ENCODE data around the gene HOXC4.

HOXC4 gene

DNA sequence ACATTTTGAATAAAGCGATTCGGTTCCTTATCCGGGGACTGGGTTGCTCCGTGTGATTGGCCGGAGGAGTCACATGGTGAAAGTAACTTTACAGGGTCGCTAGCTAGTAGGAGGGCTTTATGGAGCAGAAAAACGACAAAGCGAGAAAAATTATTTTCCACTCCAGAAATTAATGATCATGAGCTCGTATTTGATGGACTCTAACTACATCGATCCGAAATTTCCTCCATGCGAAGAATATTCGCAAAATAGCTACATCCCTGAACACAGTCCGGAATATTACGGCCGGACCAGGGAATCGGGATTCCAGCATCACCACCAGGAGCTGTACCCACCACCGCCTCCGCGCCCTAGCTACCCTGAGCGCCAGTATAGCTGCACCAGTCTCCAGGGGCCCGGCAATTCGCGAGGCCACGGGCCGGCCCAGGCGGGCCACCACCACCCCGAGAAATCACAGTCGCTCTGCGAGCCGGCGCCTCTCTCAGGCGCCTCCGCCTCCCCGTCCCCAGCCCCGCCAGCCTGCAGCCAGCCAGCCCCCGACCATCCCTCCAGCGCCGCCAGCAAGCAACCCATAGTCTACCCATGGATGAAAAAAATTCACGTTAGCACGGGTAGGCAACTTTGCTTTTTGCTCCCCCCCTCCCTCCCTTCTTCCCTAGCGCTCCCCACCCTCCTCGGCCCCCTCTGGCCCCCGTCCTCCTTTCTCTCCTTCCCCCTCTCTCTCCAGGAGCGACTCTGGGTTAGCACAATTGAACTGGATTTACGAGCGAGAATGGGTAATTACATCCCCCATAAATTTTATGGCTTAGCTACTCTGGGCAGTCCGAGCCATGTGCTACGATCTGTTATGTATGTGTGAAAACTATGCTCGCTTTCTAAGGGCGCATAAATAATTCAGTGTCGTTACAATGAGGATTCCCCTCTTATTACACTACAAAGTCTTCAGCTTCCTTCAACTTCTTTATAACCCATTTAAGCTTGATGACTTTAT is at the start of gene HOXC4:
Gene HOXC4, plus strand, starts transcription at position 85 of the 991 bp plus-strand sequence. Its CDS starts 88 bp downstream, at position 173.
- DNase-seq (ENCODE audit: low read depth) = peak; percentile 24

DNA sequence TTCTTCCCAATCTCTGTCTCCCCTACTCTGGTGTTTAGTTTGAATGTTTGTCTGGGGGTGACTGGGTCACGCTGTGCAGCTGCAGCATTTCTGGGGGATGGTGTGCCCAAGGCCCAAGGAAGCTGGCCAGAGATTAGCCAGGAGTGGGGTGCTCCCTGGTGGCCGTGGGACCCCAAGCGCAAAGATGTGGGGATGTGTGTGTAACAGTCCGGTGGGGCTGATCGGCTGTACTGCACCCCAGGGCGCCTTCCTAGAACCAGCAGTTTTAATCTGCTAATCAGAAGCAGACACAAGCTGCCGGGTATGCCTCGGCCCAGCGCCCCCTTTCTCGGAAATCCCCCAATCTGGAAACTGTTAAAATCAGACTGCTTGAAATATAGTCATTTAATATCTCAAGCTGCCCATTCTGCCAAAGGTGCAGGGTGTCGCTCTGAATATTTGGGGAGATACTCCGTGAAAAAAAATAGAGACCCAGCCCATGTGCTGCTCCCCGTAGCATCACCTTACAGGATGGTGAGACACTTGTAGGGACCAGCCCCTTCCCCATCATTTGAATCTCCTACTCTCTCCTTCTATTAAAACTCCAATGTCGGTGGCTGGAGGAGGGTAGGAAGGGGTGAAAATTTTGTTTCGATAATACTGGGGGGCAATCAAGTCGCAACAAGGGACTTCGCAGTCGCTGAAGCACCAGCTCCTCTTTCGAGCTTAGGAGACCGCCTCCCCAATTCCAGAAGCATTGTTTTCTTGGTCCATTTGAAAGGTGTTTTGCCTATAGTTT is 49.4 kb upstream of the HOXC4 start:
- no peak for DNase-seq (ENCODE audit: low read depth)

DNA sequence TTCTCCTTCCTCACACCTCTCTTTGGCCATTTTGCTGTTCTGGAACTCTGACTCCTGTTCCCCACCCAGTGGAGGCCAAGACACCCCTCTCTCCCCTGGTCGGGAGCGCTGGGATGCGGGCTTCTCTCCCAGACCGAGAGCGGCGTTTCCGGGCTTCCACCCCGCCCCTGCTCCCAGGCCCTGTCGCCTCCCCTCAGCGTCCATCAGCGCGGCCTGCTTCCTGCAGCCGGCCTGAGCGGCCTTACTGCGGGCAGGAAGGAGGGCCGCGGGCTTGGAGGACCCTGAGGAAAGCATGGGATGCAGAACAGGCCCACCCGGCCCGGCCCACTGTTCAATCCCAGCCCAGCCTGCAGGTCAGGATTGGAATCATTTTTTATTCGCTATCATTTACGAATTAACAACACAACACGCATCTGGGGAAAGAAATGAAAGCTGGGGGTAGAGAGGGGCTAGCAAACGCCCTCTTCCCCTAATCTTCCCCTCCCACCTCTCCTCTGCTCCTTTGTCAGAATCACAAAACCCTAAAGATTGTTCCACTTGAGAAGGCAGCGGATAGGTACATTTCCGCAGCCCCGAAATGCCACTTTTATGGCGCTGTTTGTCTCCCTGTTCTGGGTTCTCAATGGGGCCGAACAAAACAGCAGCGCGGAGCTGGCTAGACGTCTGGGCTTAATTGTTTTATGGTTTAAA is 48.6 kb upstream of the HOXC4 start:
- DNase-seq (ENCODE audit: low read depth) = no peak

DNA sequence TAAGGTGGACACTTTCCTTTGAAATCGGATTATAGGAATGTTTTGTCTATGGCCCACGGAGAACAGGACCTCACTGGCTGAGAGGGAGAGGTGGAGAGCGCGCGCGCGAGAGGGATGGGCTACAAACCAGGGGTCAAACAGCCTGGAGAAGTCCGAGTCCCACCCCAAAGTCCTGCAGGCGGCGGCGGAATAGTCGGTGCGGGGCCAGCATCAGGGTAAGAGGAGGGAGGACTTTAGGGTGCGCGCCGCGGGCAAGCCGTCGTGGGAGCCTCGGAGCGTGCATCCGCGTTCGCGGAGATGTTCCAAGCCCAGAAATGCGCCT is 48.1 kb upstream of the HOXC4 start:
- no peak for DNase-seq (ENCODE audit: low read depth)

DNA sequence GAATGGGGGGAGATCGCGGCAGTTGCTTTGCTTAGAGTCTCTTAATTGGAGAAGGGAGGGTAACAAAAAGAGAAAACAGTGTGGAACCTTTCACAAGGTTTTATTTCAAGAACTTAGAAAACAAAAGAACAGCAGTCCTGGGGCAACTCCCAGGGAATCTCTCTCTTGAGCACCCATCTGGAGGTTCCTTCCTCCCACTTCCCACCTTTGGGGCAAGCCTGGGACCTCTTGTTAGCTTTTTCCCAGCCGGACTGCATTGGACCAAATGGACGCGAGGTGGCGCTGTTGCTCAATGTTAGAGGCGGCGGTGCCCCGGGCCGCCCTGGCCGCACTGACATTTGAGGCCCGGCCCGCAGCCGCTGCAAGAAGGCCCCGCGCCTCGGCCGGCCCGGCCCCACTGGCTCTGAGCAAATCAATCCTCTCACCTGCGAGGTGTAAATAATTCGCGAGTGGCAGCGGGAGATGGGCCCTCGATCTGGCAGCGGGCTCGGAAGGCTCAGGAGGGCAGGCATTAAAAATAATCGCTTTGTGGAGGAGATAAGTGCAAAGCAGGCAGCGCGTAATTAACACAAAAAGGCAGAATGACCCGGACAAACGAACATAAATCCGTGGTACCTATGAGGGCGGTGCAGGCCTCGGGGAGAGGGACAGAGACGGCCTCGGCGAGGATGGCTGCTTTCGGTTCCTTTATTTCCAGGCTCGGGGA is 47.6 kb upstream of the HOXC4 start:
- DNase-seq (ENCODE audit: low read depth) = peak; percentile 61

DNA sequence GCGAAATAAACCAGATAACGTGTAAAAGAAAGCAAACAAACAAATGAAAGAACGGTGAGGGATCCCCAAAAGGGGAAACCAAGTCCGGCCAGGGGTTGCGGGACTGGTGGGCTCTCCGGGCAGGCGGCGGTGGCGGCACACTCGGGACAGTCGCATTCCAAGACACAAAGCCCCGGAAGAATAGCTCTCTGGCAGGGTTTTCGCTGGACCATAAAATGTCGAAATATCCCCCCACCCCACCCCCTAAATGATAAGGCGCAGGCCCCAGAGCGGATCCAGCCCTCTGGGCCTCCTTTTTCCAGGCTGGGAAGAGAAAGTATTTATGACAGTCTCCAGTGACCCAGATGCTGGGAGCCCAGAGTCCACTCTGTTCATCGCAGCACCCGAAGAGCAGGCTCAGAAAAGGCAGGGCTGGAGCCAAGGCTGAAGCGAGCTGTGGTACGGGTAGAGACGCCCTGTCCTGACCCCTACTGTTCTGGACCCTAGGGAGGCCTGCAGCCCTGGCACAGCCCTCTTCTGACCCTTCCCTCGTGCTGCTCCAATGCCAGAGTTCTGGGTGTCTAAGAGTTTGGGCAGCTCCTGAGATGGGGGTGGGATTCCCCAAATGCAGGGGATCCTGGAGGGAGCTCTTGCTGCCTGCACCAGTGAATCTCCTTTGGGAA is 46.9 kb upstream of the HOXC4 start:
- no peak for DNase-seq (ENCODE audit: low read depth)

DNA sequence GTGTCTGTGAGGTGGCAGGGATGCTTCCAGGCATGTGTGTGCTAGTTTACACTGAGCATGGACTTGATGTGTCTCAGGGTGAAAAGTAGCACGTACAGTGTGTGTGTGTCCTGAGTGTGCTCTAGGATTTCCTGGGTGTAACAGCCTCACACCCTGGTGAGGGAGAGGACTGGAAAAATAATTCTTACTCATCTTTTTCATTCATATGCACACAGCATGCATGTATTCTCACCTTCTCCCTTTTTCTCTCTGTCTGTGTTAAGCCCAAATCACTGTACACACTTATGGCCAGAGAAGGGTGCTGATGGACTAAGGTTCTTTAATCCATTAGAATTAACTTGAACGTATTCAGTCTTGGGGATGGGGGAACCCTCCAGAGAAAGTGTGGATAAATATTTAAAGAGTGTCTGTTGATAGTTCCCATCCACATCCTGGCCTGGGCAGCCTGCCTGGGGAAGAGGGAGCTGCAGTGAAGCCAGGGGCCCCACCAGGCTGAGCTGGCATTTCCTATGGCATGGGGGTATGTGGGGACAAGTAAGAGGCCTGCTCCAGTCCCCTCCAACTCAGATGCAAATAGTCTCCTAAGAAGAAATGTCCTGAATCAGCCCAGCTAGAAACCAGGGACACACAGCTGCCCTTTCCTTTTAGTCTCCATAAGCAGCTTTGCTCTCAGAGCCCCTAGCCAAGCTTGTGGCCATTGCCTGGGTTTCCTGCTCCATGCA is 45.9 kb upstream of the HOXC4 start:
- no peak for DNase-seq (ENCODE audit: low read depth)

DNA sequence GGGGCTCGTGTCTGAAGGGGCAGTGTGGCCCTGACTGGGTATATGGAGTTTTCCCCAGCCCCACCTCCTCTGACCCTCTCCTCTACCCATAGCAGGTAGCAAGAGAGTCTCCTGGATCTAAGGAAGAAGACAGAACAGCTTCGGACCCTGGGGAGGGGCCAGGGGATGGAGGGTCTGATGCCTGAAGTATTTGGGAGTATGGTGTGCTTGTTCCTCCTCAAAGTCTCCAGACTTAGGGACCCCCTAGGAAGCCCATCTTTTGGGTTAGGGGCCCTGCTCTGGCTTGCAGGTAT is 45.4 kb upstream of the HOXC4 start:
- no peak for DNase-seq (ENCODE audit: low read depth)

DNA sequence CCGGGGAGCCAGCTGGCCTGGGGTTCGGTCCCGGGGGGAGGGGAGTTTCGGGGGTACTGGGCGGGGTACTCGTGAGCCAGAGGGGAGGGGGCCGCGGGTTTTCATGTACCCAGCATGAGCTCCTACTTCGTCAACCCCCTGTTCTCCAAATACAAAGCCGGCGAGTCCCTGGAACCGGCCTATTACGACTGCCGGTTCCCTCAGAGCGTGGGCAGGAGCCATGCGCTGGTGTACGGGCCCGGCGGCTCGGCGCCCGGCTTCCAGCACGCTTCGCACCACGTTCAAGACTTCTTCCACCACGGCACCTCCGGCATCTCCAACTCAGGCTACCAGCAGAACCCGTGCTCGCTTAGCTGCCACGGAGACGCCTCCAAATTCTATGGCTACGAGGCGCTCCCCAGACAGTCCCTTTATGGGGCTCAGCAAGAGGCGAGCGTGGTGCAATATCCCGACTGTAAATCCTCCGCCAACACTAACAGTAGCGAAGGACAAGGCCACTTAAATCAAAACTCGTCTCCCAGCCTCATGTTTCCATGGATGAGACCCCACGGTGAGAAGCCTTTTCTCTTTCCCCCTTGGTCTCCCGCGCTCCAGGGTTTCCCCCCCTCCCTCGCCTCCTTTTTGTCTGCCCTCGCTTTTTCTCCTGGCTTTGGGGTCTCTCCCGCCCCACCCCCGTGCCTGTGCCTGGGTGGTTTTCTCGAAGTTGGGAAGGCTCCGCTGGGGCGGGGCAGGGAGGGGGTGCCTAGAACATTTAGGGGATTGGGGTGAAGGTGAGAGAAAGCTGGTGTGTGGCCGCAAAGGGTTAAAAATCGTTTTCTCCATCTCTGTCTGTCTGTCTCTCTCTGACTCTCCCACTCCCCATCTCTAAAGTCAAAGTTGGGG is 44.2 kb upstream of the HOXC4 start:
- DNase-seq (ENCODE audit: low read depth) = peak; percentile 17

DNA sequence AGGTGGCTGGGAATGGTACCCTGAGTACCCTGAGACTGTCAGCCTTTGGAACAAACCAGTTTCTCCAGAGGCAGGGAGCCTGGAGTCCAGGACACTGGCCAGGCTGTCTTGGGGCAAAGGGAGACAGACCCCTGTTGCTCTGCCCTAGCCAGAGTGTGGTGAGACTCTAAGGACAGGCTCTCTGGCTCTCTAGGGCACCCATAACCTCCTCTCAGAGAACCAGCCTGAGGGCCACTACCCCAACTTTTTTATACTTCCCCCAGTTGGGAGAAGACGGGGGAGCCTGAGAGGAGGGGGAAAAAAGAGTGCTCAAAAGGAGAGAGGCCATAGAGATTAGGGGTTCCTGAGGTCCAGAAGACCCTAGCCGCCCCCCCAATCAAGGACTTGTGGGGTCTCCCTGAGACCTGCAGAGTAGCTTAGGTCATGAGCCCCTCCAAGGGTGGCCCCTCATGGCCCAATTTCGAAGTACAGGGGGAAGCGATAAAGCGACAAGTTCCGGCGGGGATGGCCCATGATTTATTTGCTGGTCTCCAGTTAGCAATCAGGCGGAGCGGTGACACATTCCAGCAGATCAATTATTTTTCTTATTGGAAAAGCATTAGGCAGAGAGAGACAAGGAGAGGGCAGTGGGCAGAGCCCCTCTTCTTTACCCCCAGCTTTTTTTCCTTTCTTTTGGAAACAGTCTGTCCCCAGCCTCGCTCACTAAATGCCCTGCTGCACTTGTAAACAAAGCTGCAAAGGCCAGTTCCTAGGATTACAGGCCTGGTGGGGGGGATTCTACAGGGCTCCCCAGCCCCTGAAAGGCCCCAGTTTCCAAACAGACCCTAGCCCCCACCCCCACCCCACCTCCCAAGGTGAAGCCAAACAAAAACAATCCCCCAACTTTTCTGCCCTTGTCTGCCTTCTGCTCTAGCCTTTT is 43.3 kb upstream of the HOXC4 start:
- no peak for DNase-seq (ENCODE audit: low read depth)

DNA sequence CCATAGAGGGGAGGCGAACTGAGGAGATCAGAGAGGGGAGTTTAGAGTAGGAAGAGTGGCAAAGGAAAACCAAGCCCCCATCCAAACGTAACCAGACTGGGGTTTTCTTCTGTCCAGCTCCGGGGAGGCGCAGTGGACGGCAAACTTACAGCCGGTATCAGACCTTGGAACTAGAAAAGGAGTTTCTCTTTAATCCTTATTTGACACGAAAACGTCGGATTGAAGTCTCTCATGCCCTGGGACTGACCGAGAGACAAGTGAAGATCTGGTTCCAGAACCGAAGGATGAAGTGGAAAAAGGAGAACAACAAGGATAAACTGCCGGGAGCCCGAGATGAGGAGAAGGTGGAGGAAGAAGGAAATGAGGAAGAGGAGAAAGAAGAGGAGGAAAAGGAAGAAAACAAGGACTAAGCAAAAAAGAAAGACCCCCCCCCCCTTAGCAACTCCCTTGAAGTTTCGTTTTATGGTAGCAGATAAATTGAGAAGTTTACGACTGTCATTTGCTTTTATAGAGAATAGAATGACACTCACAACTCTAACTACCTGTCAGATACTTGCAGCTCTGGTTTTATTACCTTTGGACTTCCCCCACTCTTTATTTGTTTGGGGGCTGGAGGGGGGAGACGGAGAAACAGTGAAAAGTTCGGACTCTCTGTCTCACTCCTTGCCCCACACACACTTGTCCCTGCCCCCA is 42.5 kb upstream of the HOXC4 start:
- no peak for DNase-seq (ENCODE audit: low read depth)

DNA sequence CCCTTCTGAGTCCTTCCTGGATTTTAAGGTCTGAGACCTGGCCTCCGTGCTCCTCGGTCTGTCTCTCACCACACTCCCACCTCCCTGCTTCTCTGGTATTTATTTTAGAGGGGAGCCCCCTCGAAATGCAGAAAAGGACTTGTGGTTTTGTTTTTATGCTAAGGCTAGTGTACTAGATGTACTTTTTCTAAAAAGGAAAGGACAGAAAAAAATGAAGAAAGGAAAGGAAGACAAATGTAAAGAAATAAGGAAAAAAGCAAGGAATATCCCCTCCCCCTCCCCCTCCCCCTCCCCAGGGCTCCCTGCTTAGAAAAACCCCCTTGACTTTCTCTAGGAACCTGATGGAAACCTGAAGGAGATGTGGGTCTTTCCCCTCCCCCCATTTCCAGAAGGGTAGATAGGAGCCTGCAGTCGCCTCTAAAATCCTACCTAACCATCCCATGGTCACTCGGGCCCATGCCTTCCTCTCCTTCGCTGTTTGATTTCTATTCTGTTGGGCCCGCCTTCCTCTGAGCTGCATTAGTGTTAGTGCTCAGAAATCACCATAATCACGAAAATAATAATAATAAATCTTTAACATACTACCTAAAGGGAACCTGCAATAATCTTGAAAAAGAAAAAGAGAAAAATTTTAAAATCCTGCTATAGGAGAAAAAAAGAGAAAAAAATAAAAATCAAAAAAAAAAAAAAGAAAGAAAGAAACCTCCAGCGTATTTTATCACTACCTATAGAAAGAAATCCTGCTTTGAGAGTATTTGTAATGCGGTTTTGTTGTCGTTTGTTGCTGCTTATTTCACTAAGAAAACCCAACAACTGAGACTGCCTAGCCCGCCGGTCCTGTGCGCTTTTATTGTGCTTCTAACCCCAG is 41.7 kb upstream of the HOXC4 start:
- DNase-seq (ENCODE audit: low read depth) = no peak

DNA sequence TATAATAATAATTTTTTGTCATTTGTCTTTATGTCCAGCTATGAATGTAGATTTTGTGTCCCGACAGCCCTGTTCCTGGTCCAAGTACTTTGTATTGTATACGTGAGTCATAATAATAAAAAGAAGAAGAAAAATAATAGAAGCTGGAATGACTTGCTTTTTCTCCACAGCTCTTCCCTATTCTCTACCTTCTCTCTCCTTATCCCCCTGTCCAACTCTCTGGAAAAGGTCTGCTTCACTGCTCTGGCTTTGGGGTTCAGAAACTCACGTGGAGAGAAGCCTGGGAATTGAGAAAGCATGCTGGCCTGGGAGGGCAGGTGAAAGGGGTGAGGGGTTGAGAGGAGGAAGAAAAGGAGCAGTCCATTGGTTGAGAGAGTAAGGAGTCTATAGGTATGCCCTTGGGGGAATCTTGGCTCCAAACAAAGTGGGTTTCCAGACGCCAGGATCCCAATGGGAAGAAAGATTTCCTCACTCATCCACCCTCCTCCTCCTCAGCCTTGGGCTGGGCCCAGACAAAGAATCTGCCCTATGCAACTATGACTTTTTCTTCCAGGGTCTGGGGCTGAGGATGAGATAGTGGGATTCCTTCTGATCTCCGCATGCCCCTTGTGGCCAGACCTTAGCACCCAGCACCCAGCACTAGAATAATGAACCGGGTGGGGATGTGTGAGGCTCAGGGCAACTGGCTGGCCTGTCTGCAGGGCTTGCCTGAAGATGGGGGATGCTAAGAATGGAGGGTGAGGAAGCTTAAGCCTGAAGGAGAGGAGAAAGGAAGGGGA is 40.8 kb upstream of the HOXC4 start:
- DNase-seq (ENCODE audit: low read depth) = no peak

DNA sequence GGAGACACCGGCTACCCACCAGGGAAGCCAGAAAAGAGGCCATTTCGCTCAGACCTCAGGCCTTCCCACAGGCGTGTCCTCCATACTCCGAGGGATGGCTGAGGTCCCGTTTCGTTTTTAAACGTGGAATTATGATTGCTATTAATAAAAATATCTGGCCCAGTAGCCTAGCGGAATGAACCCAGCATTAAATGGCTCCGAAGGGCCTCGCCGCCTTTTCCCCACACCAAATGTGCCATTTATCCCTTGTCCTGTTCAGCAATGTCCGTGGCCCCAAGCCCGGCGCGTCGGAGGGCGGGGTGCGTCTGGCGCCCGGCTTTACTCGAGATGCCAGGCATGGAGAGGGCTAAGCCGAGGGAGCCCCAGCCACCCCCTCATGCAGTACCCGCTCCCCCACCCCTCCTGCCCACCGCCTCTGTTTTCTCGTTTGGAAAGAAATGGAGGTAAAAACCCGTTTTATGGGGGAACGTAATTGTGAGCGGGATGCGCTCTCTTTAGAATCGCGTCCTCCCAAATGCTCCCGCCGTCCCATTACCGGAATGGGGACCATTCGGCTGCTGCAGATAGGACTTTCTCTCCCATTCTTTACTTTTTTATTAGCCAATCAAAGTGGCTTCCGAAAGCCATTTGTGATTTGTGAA is 39.1 kb upstream of the HOXC4 start:
- DNase-seq (ENCODE audit: low read depth) = no peak

DNA sequence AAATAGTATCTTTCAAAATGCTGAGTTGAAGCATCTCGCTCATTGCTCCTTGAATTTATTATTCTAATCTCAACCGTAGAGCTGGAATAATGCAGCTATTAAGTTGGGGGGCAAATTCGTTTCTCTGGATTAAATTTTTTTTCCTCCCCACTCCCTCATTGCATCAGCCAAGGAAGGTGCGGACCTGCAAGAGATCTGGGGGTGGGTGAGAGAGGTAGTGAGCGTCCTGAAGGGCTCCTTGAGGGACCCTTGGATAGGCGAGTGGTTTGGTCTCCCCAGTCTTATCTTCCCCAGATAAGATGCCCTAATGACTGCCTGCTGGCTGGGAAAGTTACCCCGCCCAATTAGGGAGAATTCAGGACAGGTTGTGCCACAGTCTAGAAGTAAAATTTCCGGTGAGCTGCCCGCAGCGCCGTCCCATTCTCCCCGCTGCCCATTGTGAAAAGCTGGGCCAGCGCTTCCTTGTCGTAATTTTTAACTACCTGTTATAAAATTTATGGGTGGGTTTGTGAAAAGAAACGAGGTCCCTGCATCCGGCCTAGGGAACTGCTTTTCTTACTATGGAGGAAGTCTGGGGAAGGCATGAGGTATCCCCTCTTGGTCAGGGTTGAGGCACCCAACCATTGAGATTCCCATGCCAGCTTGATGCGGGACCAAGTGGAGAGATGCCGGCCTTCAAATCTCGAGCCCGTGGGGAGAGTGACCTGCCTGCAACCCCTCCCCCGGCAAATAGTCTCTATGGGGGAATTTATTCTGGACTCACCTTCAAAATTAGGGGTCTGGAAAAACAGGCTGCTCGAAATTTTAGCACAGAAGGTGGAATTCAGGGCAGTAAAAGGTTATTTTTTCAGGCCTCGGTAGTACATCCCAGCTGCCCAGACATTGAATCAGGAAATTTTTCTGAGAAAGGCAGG is 38.4 kb upstream of the HOXC4 start:
- DNase-seq (ENCODE audit: low read depth) = no peak

All from iris pigment epithelial cell (primary cell).